Activated CD4-positive, alpha-beta T cell treated with anti-CD3 and anti-CD28 coated beads for 36 hours (primary cell): Measurements from ENCODE around the gene RGS10. TPM values are rescaled to one million over a fixed set of nuclear protein-coding genes. Genes with fewer than 3 reads are reported as not detected.
"Not testable (repeated sequence)": the region's sequence is repeated elsewhere in the genome, so short reads cannot be mapped to it uniquely, and the experiment has no call there.

Source experiments
- ATAC-seq: fragments of 200-7000 bp; cut with Tn5 transposase; one replicate; pipeline ENCODE4 v1.10.0; 2021; ENCODE audit warnings: mild to moderate bottlenecking, moderate library complexity
- CTCF ChIA-PET: fragments of 350-600 bp; sonication (Branson Sonifier 250); formaldehyde crosslinking; loops from one replicate; lab custom pipeline; 2021; ENCODE audit warnings: antibody characterized with exemption; lab: Charles Lee
- POLR2A ChIA-PET: fragments of 350-600 bp; sonication (Branson Sonifier 250); formaldehyde crosslinking; loops from one replicate; lab custom pipeline; 2021; ENCODE audit warnings: antibody characterized with exemption, inconsistent platforms; lab: Charles Lee
- DNase-seq: peaks from one replicate; pipeline ENCODE4 v3.0.0-alpha.2; 2020
- H3K27ac Mint-ChIP-seq: one replicate; pipeline ENCODE4 v1.8.0; 2021; ENCODE audit warnings: mixed read lengths
- H3K27me3 Mint-ChIP-seq: one replicate; pipeline ENCODE4 v1.8.0; 2021; ENCODE audit warnings: mixed read lengths
- H3K36me3 Mint-ChIP-seq: one replicate; pipeline ENCODE4 v1.8.0; 2021; ENCODE audit warnings: low read depth, mixed read lengths
- H3K4me1 Mint-ChIP-seq: one replicate; pipeline ENCODE4 v1.8.0; 2021; ENCODE audit warnings: mixed read lengths
- H3K4me3 Mint-ChIP-seq: one replicate; pipeline ENCODE4 v1.8.0; 2021; ENCODE audit warnings: mild to moderate bottlenecking, moderate library complexity, mixed read lengths
- H3K9me3 Mint-ChIP-seq: one replicate; pipeline ENCODE4 v1.8.0; 2021; ENCODE audit warnings: low read depth, mixed read lengths
- intact Hi-C, 2 experiments: fragments of 100-400 bp; cut with DNase I in 1 of 2; cut with micrococcal nuclease in 1 of 2; formaldehyde crosslinking; loops; one replicate each; pipeline versions ENCODE4 v1.14.2 to v1.15.1; 2022 to 2024; cut with DNase I, micrococcal nuclease
- total RNA-seq, 2 experiments: library from RNA; stranded (reverse); gene quantifications; one replicate each; pipeline ENCODE4 v1.2.3, GENCODE V29; 2021

The RGS10 gene
- total RNA-seq, 2 experiments from 2014 or later = 186 to 191 TPM

DNA sequence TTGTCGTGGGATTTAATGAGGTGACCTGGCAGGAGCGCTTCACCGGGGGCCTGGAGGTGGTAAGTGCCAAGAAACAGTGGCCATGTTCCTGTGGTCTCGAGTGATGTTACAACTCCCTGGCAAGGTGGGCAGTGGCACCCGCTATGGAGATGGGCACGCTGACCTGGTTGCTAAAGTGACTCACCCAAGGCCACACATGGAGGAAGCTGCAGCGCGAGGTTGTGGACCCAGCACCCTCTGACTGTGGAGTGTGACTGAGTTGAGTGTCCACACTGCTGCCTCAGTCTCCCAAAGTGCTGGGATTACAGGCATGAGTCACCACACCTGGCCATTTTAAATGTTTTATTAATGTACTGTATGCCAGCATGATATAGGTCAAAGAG is 73.2 kb downstream of the RGS10 start:
- Mint-ChIP-seq H3K27me3 (no peaks in the 10 kb centered on the region), H3K4me1 (peaks cover 7% of the 10 kb centered on the region), H3K4me3 (no peak overlapping the region), H3K27ac (no peak overlapping the region), H3K9me3 (no peaks in the 10 kb centered on the region), H3K36me3 (no peaks in the 10 kb centered on the region)
- no peak for ATAC-seq
- intact Hi-C loops = no loop called here
- CTCF ChIA-PET = interaction anchor here (0.6 to 1.6 kb wide), 3 partner anchors 24 to 589 kb away, joined by 3 to 8 read pairs (median 4); no protein-coding TSS in a partner anchor
- POLR2A ChIA-PET = no interaction called here
- no peak for DNase-seq

DNA sequence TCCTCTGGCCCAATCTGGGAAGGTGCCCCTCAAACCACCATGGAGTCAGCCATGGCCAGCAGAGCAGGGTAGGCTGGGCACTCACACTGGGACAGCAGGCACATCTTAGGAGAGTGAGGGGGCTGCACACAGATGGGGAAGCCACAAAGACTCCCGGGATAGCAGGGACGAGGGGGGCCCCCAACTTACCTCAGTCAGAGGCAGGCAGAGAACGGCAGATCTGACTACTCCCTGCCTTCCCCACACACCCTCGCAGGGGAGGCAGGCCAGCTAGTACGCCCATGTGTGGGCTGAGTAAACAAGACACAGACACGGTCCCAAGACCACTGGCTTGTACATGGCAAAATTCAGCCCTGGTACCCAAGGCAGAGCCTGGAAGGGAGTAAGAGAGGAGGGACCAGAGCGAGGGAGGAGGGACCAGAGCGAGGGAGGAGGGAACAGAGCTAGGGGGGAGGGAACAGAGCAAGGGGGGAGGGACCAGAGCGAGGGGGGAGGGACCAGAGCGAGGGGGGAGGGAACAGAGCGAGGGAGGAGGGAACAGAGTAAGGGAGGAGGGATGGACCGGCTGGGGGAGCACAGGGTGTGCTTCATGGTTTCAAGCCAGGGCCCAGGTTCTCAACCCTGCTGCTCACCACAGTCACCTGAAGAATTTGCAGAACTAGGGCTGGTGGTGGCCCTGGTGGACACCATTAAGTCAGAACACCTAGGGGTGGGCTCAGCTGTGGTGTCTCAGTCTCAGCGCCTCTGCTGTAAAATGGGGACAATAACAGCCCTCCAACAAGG is 73.8 kb downstream of the RGS10 start:
- H3K4me3 Mint-ChIP-seq = no peak overlapping the region
- ChIA-PET CTCF (no interaction called here), POLR2A (no interaction called here)
- no peaks in the 10 kb centered on the region for H3K27me3 Mint-ChIP-seq
- no peak for ATAC-seq
- no peaks in the 10 kb centered on the region for H3K9me3 Mint-ChIP-seq
- intact Hi-C loops = no loop called here
- peaks cover 7% of the 10 kb centered on the region for H3K4me1 Mint-ChIP-seq
- no peaks in the 10 kb centered on the region for H3K36me3 Mint-ChIP-seq
- no peak for DNase-seq
- H3K27ac Mint-ChIP-seq = no peak overlapping the region

DNA sequence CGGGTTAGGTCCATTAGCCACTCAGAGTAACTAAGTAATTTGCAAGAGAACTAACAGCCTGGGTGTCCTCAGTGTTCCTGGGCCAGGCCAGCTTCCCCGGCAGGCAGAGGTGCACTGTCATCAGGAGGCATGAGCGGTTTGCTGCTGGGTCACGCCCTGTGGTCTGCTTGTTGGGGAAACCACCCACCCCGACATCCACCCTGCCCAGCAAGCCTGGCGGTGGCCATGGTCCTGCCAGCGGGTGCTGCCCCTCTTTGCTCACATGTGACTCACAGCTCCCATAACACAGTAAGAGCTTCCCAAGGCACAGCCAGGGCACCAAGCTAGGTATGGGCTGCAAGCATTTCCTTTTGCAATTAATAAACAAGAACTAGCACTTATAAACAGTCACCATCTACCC is 75.9 kb downstream of the RGS10 start:
- ATAC-seq = peak; percentile 77
- H3K27me3 Mint-ChIP-seq = no peaks in the 10 kb centered on the region
- CTCF ChIA-PET = no interaction called here

GRCh38 chr10:119466076-119466475 is 76.4 kb downstream of the RGS10 start:
- peaks cover 10% of the 10 kb centered on the region for H3K9me3 Mint-ChIP-seq
- ChIA-PET CTCF (interaction anchor here (0.7 kb wide), 1 partner anchor 23 kb away, joined by 4 read pairs; no protein-coding TSS in a partner anchor), POLR2A (no interaction called here)
- H3K4me1 Mint-ChIP-seq = peaks cover 9% of the 10 kb centered on the region
- no peaks in the 10 kb centered on the region for H3K27me3 Mint-ChIP-seq
- H3K27ac Mint-ChIP-seq = no peak overlapping the region
- intact Hi-C loops = no loop called here
- no peak overlapping the region for H3K4me3 Mint-ChIP-seq
- no peak for DNase-seq
- no peak for ATAC-seq
- peaks cover 4% of the 10 kb centered on the region for H3K36me3 Mint-ChIP-seq

More for the DNA sequence above, 75.9 kb downstream of the RGS10 start:
- Mint-ChIP-seq H3K9me3 (peaks cover 10% of the 10 kb centered on the region), H3K36me3 (peaks cover 4% of the 10 kb centered on the region), H3K27ac (no peak overlapping the region), H3K4me3 (no peak overlapping the region), H3K4me1 (peaks cover 7% of the 10 kb centered on the region)
- peak; percentile 52 for DNase-seq
- POLR2A ChIA-PET = interaction anchor here (0.7 kb wide), 1 partner anchor 461 kb away, joined by 3 read pairs; no protein-coding TSS in a partner anchor
- intact Hi-C loops = no loop called here

DNA sequence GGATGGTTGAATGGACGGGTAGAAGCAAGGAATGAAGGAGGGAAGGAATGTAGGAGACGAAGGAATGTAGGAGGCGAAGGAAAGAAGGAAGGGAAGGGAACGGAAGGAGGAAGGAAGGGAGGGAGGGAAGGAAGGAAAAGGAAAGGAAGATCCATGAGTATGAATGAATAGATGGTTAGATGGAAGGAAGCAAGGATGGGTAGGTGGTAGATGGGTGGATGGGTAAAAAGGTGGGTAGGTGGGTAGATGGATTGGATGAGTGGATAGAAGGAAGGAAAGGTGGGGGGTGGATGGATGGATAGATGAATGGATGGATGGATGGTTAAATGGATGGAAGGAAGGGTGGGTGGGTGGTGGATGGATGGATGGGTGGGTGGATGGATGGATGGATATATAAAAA is 77.4 kb downstream of the RGS10 start:
- ATAC-seq (no peak), DNase-seq (no peak)
- H3K27me3 Mint-ChIP-seq = no peaks in the 10 kb centered on the region
- no peak overlapping the region for H3K4me3 Mint-ChIP-seq
- no peak overlapping the region for H3K27ac Mint-ChIP-seq
- intact Hi-C loops = no loop called here
- CTCF ChIA-PET = no interaction called here
- POLR2A ChIA-PET = no interaction called here
- H3K9me3 Mint-ChIP-seq = peaks cover 10% of the 10 kb centered on the region
- H3K36me3 Mint-ChIP-seq = peaks cover 4% of the 10 kb centered on the region
- peaks cover 9% of the 10 kb centered on the region for H3K4me1 Mint-ChIP-seq

DNA sequence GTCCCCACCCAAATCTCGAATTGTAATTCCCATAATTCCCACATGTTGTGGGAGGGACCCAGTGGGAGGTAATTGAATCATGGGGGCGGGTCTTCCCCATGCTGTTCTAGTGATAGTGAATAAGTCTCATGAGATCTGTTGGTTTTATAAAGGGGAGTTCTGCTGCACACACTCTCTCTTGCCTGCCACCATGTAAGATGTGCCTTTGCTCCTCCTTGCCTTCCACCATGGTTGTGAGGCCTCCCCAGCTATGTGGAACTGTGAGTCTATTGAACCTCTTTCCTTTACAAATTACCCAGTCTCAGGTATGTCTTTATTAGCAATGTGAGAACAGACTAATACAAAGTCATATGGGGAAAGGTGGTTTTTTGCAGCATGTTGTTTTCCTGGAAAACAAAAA is 79.3 kb downstream of the RGS10 start:
- ATAC-seq, POLR2A ChIA-PET: not testable (repeated sequence)

GRCh38 chr10:119462773-119463172 is 79.7 kb downstream of the RGS10 start:
- Mint-ChIP-seq H3K9me3 (peaks cover 10% of the 10 kb centered on the region), H3K27me3 (no peaks in the 10 kb centered on the region), H3K4me3 (no peak overlapping the region), H3K4me1 (peaks cover 9% of the 10 kb centered on the region), H3K27ac (no peak overlapping the region), H3K36me3 (peaks cover 4% of the 10 kb centered on the region)
- no peak for ATAC-seq
- ChIA-PET POLR2A (no interaction called here), CTCF (no interaction called here)
- intact Hi-C loops = no loop called here
- no peak for DNase-seq

More for the DNA sequence above, 79.3 kb downstream of the RGS10 start:
- H3K9me3 Mint-ChIP-seq, H3K4me3 Mint-ChIP-seq, H3K27me3 Mint-ChIP-seq, DNase-seq, H3K36me3 Mint-ChIP-seq, H3K4me1 Mint-ChIP-seq, CTCF ChIA-PET, H3K27ac Mint-ChIP-seq, intact Hi-C loops: not testable (repeated sequence)

GRCh38 chr10:119461923-119462322 is 80.6 kb downstream of the RGS10 start:
- Mint-ChIP-seq H3K36me3 (peaks cover 4% of the 10 kb centered on the region), H3K4me3 (no peak overlapping the region), H3K27me3 (no peaks in the 10 kb centered on the region), H3K27ac (no peak overlapping the region), H3K9me3 (peaks cover 10% of the 10 kb centered on the region), H3K4me1 (peaks cover 9% of the 10 kb centered on the region)
- ATAC-seq (no peak), DNase-seq (no peak)
- intact Hi-C loops = no loop called here
- CTCF ChIA-PET = interaction anchor here (0.8 kb wide), 1 partner anchor 56 kb away, joined by 3 read pairs; no protein-coding TSS in a partner anchor
- POLR2A ChIA-PET = no interaction called here

GRCh38 chr10:119461380-119461779 is 81.1 kb downstream of the RGS10 start:
- peak; percentile 34 for DNase-seq
- Mint-ChIP-seq H3K9me3 (peaks cover 10% of the 10 kb centered on the region), H3K36me3 (peaks cover 4% of the 10 kb centered on the region), H3K27ac (no peak overlapping the region), H3K4me3 (no peak overlapping the region), H3K4me1 (peaks cover 5% of the 10 kb centered on the region), H3K27me3 (no peaks in the 10 kb centered on the region)
- ChIA-PET POLR2A (no interaction called here), CTCF (interaction anchor here (0.7 to 0.8 kb wide), 2 partner anchors 55 to 57 kb away, joined by 3 to 4 read pairs; no protein-coding TSS in a partner anchor)
- ATAC-seq = peak; percentile 90
- intact Hi-C loops = no loop called here

- ChIA-PET CTCF (interaction anchor here (0.6 to 0.7 kb wide), 2 partner anchors 55 to 319 kb away, joined by 4 read pairs; no protein-coding TSS in a partner anchor), POLR2A (no interaction called here)
- Mint-ChIP-seq H3K36me3 (peaks cover 4% of the 10 kb centered on the region), H3K9me3 (peaks cover 10% of the 10 kb centered on the region), H3K27ac (no peak overlapping the region), H3K4me3 (no peak overlapping the region), H3K27me3 (no peaks in the 10 kb centered on the region), H3K4me1 (peaks cover 5% of the 10 kb centered on the region)
- intact Hi-C loops = no loop called here
- ATAC-seq (no peak), DNase-seq (no peak)
Measured at GRCh38 chr10:119460369-119461195, 81.9 kb downstream of the RGS10 start.

GRCh38 chr10:119459681-119460340 is 82.7 kb downstream of the RGS10 start:
- DNase-seq = no peak
- CTCF ChIA-PET = interaction anchor here (1.0 to 1.1 kb wide), 2 partner anchors 13 to 29 kb away, joined by 3 read pairs; no protein-coding TSS in a partner anchor
- POLR2A ChIA-PET = no interaction called here

More at GRCh38 chr10:119459681-119460340, 82.7 kb downstream of the RGS10 start:
- intact Hi-C loops = no loop called here
- Mint-ChIP-seq H3K27me3 (no peaks in the 10 kb centered on the region), H3K4me1 (peaks cover 4% of the 10 kb centered on the region), H3K36me3 (peaks cover 4% of the 10 kb centered on the region), H3K27ac (no peak overlapping the region), H3K4me3 (no peak overlapping the region), H3K9me3 (peaks cover 10% of the 10 kb centered on the region)
- no peak for ATAC-seq
